Esophagus muscularis mucosa (tissue), 4 donors: ENCODE measurements around the gene AGAP1. TPM values are rescaled to one million over a fixed set of nuclear protein-coding genes. Genes with fewer than 3 reads are reported as not detected.

ENCODE experiments used
- DNase-seq: peaks from one replicate; pipeline ENCODE4 v3.0.0-alpha.2; 2017; ENCODE audit errors: extremely low spot score
- H3K27ac ChIP-seq, 4 donors: fragments of 200-600 bp; sonication (generic); replicated peaks in 1 of 4; 1 replicate in 3 of 4; 2 replicates in 1 of 4; pipeline ENCODE4 v1.5.1; 2016 to 2019; ENCODE audit warnings: mild to moderate bottlenecking in 1 of 4
- H3K27me3 ChIP-seq, 4 donors: fragments of 200-600 bp; sonication (generic); one replicate each; pipeline versions ENCODE4 v1.5.1 to v1.6.0; 2016 to 2019
- H3K36me3 ChIP-seq, 4 donors: fragments of 200-600 bp; sonication (generic); one replicate each; pipeline ENCODE4 v1.5.1; 2016 to 2019
- H3K4me1 ChIP-seq, 4 donors: fragments of 200-600 bp; sonication (generic); one replicate each; pipeline ENCODE4 v1.5.1; 2016 to 2019
- H3K4me3 ChIP-seq, 4 donors: fragments of 200-600 bp; sonication (generic); 1 replicate in 2 of 4; 2 replicates in 2 of 4; pipeline ENCODE4 v1.5.1; 2016 to 2019; ENCODE audit warnings: mild to moderate bottlenecking in 4 of 4, moderate library complexity in 1 of 4
- H3K9me3 ChIP-seq, 4 donors: fragments of 200-600 bp; sonication (generic); 1 replicate in 3 of 4; 2 replicates in 1 of 4; pipeline ENCODE4 v1.5.1; 2016 to 2019
- CTCF ChIP-seq, 3 experiments: fragments of 200-600 bp in 2 of 3; fragments of 450-650 bp in 1 of 3; sonication (generic) in 2 of 3; IDR thresholded peaks; one replicate each; pipeline ENCODE4 v1.5.1; 2017 to 2019; ENCODE audit warnings: antibody characterized with exemption in 3 of 3, mild to moderate bottlenecking in 2 of 3, moderate library complexity in 1 of 3
- EP300 ChIP-seq: sonication (generic); formaldehyde crosslinking; IDR thresholded peaks from one replicate; pipeline ENCODE4 v1.6.1; 2017; ENCODE audit warnings: antibody characterized with exemption
- POLR2A ChIP-seq: fragments of 450-650 bp; IDR thresholded peaks from one replicate; pipeline ENCODE4 v1.6.1; 2017; ENCODE audit warnings: antibody characterized with exemption, moderate library complexity, mild to moderate bottlenecking, low read depth
- POLR2AphosphoS5 ChIP-seq, 2 donors: sonication (generic); formaldehyde crosslinking; IDR thresholded peaks; one replicate each; pipeline ENCODE4 v1.6.1; 2017; ENCODE audit warnings: antibody characterized with exemption in 2 of 2
- WGBS: methylation state at CpG from one replicate; pipeline ENCODE4 v1.1.5; 2018; 5-methylcytosine and 5-hydroxymethylcytosine counted together
- intact Hi-C: fragments of 100-400 bp; cut with DNase I; formaldehyde crosslinking; loops from one replicate; pipeline ENCODE4 v1.15.1; 2023
- total RNA-seq, 4 donors: library from RNA; depleted of rRNA; stranded (reverse); fragments of >200 nt; gene quantifications; one replicate each; pipeline versions ENCODE4 v1.1.0 to v1.2.1, GENCODE V29; 2016

Gene AGAP1
- total RNA-seq, 4 donors from 2014 or later = 37.9 to 62.4 (median 47.2) TPM

DNA sequence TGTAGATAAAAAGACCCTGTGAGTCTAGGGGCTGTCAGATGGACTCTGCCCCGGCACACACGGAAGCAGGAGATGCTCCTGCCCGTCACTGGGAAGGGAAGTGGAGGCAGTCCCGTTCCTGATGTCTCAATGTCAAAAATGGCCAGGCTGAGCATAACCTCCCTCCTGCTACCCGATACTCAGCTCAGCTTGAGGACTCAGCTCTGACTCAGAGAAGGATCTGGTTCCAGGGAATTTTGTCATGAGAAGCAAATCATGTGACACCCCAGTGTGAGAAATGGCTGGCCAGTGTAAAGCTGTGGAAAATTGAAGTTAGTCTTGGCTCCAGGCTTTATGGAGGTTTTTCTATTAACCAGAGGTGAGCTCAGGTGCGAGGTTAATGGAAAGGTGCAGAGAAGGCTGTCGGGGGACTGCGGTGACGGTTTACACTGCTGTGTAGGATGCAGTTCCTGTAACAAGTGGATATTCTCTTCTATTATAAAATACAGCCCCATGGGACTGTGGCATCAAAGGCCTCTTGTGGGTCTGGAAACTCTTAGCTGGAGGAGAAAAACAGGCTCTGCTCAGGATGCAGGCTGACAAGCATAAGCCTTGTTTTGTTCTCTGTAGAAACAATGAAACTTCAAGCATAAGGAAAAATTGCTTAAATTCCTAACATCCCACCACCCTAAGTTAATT, 24.7 kb upstream of the AGAP1 start:
- TF ChIP-seq EP300 (no peak), POLR2AphosphoS5 (IDR thresholded peaks at IDR 0.05) (peak; percentile 40 to 58), POLR2A (no peak), CTCF (IDR thresholded peaks at IDR 0.05) (no peak)
- intact Hi-C loops = no loop called here
- Histone ChIP-seq H3K27me3 (no peaks in the 10 kb centered on the region), H3K4me1 (peaks cover 0 to 13% (median 11%) of the 10 kb centered on the region in 4 donors), H3K9me3 (no peaks in the 10 kb centered on the region), H3K4me3 (no peak overlapping the region), H3K36me3 (no peaks in the 10 kb centered on the region), H3K27ac (peak overlapping the region in 3 of 4 donors; percentile 29 to 63 (median 44))
- WGBS = 53% methylated on average over 9 of the region's 9 CpGs
- DNase-seq = no peak

GRCh38 chr2:235471186-235471747, 22.6 kb upstream of the AGAP1 start:
- no peak for DNase-seq
- Histone ChIP-seq H3K36me3 (no peaks in the 10 kb centered on the region), H3K9me3 (no peaks in the 10 kb centered on the region), H3K27ac (no peak overlapping the region), H3K4me1 (peaks cover 0 to 13% (median 11%) of the 10 kb centered on the region in 4 donors), H3K27me3 (no peaks in the 10 kb centered on the region), H3K4me3 (no peak overlapping the region)
- TF ChIP-seq POLR2AphosphoS5 (IDR thresholded peaks at IDR 0.05) (no peak), EP300 (no peak), POLR2A (no peak), CTCF (IDR thresholded peaks at IDR 0.05) (no peak)
- WGBS = 94% methylated on average over 2 of the region's 5 CpGs
- intact Hi-C loops = no loop called here

GRCh38 chr2:235472443-235472842, 21.4 kb upstream of the AGAP1 start:
- H3K4me3 ChIP-seq = no peak overlapping the region
- intact Hi-C loops = no loop called here
- H3K9me3 ChIP-seq = no peaks in the 10 kb centered on the region
- no peak for DNase-seq
- 85% methylated on average over 4 of the region's 4 CpGs for WGBS
- H3K27me3 ChIP-seq = no peaks in the 10 kb centered on the region
- no peaks in the 10 kb centered on the region for H3K36me3 ChIP-seq
- no peak for TF ChIP-seq EP300
- TF ChIP-seq CTCF (IDR thresholded peaks at IDR 0.05) = no peak
- no peak for TF ChIP-seq POLR2A
- TF ChIP-seq POLR2AphosphoS5 (IDR thresholded peaks at IDR 0.05) = no peak
- no peak overlapping the region for H3K27ac ChIP-seq
- peaks cover 0 to 13% (median 11%) of the 10 kb centered on the region in 4 donors for H3K4me1 ChIP-seq

GRCh38 chr2:235478609-235479008, 15.2 kb upstream of the AGAP1 start:
- DNase-seq = no peak
- no peaks in the 10 kb centered on the region for H3K36me3 ChIP-seq
- H3K9me3 ChIP-seq = no peaks in the 10 kb centered on the region
- 34% methylated on average over 6 of the region's 6 CpGs for WGBS
- H3K27ac ChIP-seq = no peak overlapping the region
- peaks cover 0 to 19% (median 17%) of the 10 kb centered on the region in 4 donors for H3K4me1 ChIP-seq
- no peaks in the 10 kb centered on the region for H3K27me3 ChIP-seq
- H3K4me3 ChIP-seq = no peak overlapping the region
- TF ChIP-seq POLR2A = no peak
- TF ChIP-seq POLR2AphosphoS5 (IDR thresholded peaks at IDR 0.05) = no peak
- TF ChIP-seq CTCF (IDR thresholded peaks at IDR 0.05) = no peak
- no peak for TF ChIP-seq EP300
- intact Hi-C loops = no loop called here
